GM18505 (cell line): ENCODE measurements around the gene DDX39A.

Source experiments
- ATAC-seq: cut with Tn5 transposase; IDR thresholded peaks from one replicate; pipeline ENCODE4 v1.9.1; 2021; ENCODE audit not compliant: unreplicated experiment
- POLR2A ChIP-seq: IDR thresholded peaks from 4 replicates; pipeline ENCODE4 v1.6.1; 2011; ENCODE audit warnings: borderline replicate concordance; ENCODE audit not compliant: insufficient read depth, insufficient read length; ENCODE audit errors: extremely low read depth

Gene DDX39A

GRCh38 chr19:14395710-14396336 is 23.3 kb downstream of the DDX39A start:
- no peak for ATAC-seq

GRCh38 chr19:14395262-14395661 is 23.9 kb downstream of the DDX39A start:
- no peak for ATAC-seq

More at GRCh38 chr19:14395710-14396336, 23.3 kb downstream of the DDX39A start:
- peak; percentile 50 for TF ChIP-seq POLR2A

GRCh38 chr19:14394167-14394566 is 25.0 kb downstream of the DDX39A start:
- no peak for ATAC-seq

More at GRCh38 chr19:14395262-14395661, 23.9 kb downstream of the DDX39A start:
- no peak for TF ChIP-seq POLR2A

GRCh38 chr19:14393329-14393728 is 25.8 kb downstream of the DDX39A start:
- ATAC-seq: no peak
- no peak for TF ChIP-seq POLR2A

More at GRCh38 chr19:14394167-14394566, 25.0 kb downstream of the DDX39A start:
- TF ChIP-seq POLR2A: peak; percentile 32

GRCh38 chr19:14391156-14391821 is 27.9 kb downstream of the DDX39A start:
- no peak for TF ChIP-seq POLR2A
- ATAC-seq: no peak

GRCh38 chr19:14390548-14390947 is 28.6 kb downstream of the DDX39A start:
- ATAC-seq: no peak
- TF ChIP-seq POLR2A: no peak

GRCh38 chr19:14385492-14385891 is 33.6 kb downstream of the DDX39A start:
- ATAC-seq: no peak
- no peak for TF ChIP-seq POLR2A

GRCh38 chr19:14383661-14384555 is 35.2 kb downstream of the DDX39A start:
- peak; percentile 56 for TF ChIP-seq POLR2A
- no peak for ATAC-seq

- ATAC-seq: no peak
- TF ChIP-seq POLR2A: no peak
These were observed 37.3 kb downstream of the DDX39A start for GRCh38 chr19:14381689-14382474.

- ATAC-seq: no peak
- TF ChIP-seq POLR2A: no peak
These were observed 39.7 kb downstream of the DDX39A start for GRCh38 chr19:14379294-14380065.

GRCh38 chr19:14378890-14379289 is 40.3 kb downstream of the DDX39A start:
- no peak for ATAC-seq
- no peak for TF ChIP-seq POLR2A

- no peak for TF ChIP-seq POLR2A
- ATAC-seq: no peak
These were observed 41.2 kb downstream of the DDX39A start for GRCh38 chr19:14377883-14378328.
